HCT116 (cell line): ENCODE data around the gene WFDC10A. TPM values are rescaled to one million over a fixed set of nuclear protein-coding genes. Genes with fewer than 3 reads are reported as not detected.

ENCODE experiments used
- ATAC-seq: fragments of 200-7000 bp; cut with Tn5 transposase; 2 replicates; pipeline ENCODE4 v1.9.1; 2020; ENCODE audit warnings: mild to moderate bottlenecking, moderate library complexity
- BruUV-seq: library from RNA; stranded (reverse); fragments of 400-500 nt; replicated peaks from 2 replicates; lab custom pipeline; 2021; lab: Mats Ljungman, UMichigan
- CTCF ChIA-PET: fragments of 300-600 bp; sonication (Branson Sonifier 250); formaldehyde crosslinking; loops from one replicate; lab custom pipeline; 2021; ENCODE audit warnings: antibody characterized with exemption; lab: Charles Lee
- POLR2A ChIA-PET: fragments of 300-600, 350-600 bp; sonication (Branson Sonifier 250); formaldehyde crosslinking; loops from one replicate; lab custom pipeline; 2021; ENCODE audit warnings: antibody characterized with exemption; lab: Charles Lee
- RAD21 ChIA-PET, 2 experiments: fragments of 300-600 bp; sonication (Branson Sonifier 250); formaldehyde crosslinking; loops; one replicate each; lab custom pipeline; 2023; ENCODE audit warnings: low total read pairs in 2 of 2; ENCODE audit not compliant: uncharacterized antibody in 2 of 2, unreplicated experiment in 2 of 2, low non-redundant PET in 1 of 2; lab: Charles Lee
- DNase-seq: peaks from one replicate; pipeline ENCODE4 v3.0.0-alpha.2; 2010; ENCODE audit warnings: low read depth, low spot score
- H2AFZ ChIP-seq: fragments of 200-600 bp; shearing (Covaris generic), sonication (generic); 2 replicates; pipeline ENCODE4 v1.6.1; 2017; ENCODE audit warnings: low read depth, mixed run types, mixed read lengths, antibody characterized with exemption, low read length; ENCODE audit not compliant: poor library complexity, severe bottlenecking
- H3K27ac ChIP-seq: 2 replicates; pipeline ENCODE4 v1.5.1; 2012; ENCODE audit warnings: low read depth, low read length
- H3K27me3 ChIP-seq: fragments of 200-600 bp; sonication (generic); 2 replicates; pipeline ENCODE4 v1.6.1; 2016; ENCODE audit warnings: mixed run types, low read length, mixed read lengths; ENCODE audit not compliant: insufficient read depth
- H3K36me3 ChIP-seq, 2 experiments: fragments of 200-500 bp in 1 of 2; fragments of 200-600 bp in 1 of 2; sonication (Bioruptor generic) in 1 of 2; sonication (generic) in 1 of 2; 2 replicates each; pipeline versions ENCODE4 v1.5.1 to v1.6.1; 2014 to 2016; ENCODE audit warnings: low read length in 2 of 2, inconsistent platforms in 1 of 2, mixed read lengths in 1 of 2, mixed run types in 1 of 2; ENCODE audit not compliant: insufficient read depth in 2 of 2, control insufficient read depth in 1 of 2
- H3K4me1 ChIP-seq, 2 experiments: fragments of 200-600 bp in 1 of 2; sonication (generic) in 1 of 2; 2 replicates each; pipeline versions ENCODE4 v1.5.1 to v1.6.1; 2012 to 2017; ENCODE audit warnings: low read length in 2 of 2, inconsistent platforms in 1 of 2, mild to moderate bottlenecking in 1 of 2, mixed read lengths in 1 of 2, mixed run types in 1 of 2, moderate library complexity in 1 of 2; ENCODE audit not compliant: insufficient read depth in 2 of 2, control insufficient read depth in 1 of 2
- H3K4me2 ChIP-seq: fragments of 200-600 bp; sonication (generic); 2 replicates; pipeline ENCODE4 v1.6.1; 2017; ENCODE audit warnings: mixed run types, low read length, mixed read lengths
- H3K4me3 ChIP-seq, 2 experiments: fragments of 200-600 bp in 1 of 2; sonication (generic) in 1 of 2; replicated peaks in 1 of 2; 2 replicates each; pipeline ENCODE4 v1.5.1; 2011 to 2016; ENCODE audit warnings: low read length in 2 of 2, control low read depth in 1 of 2, low read depth in 1 of 2, mild to moderate bottlenecking in 1 of 2, mixed read lengths in 1 of 2, mixed run types in 1 of 2
- H3K79me2 ChIP-seq: fragments of 200-600 bp; sonication (generic); 2 replicates; pipeline ENCODE4 v1.6.1; 2017; ENCODE audit warnings: mild to moderate bottlenecking, mixed run types, low read length, moderate library complexity, mixed read lengths; ENCODE audit not compliant: insufficient read depth
- H3K9ac ChIP-seq: fragments of 200-600 bp; sonication (generic); 2 replicates; pipeline ENCODE4 v1.6.1; 2016; ENCODE audit warnings: low read length, mixed read lengths
- H3K9me2 ChIP-seq: fragments of 200-600 bp; sonication (generic), shearing (Covaris generic); 2 replicates; pipeline ENCODE4 v1.6.1; 2017; ENCODE audit warnings: mixed run types, mild to moderate bottlenecking, moderate library complexity; ENCODE audit not compliant: insufficient read depth
- H3K9me3 ChIP-seq, 2 experiments: fragments of 200-500 bp in 1 of 2; fragments of 200-600 bp in 1 of 2; sonication (Bioruptor generic) in 1 of 2; sonication (generic) in 1 of 2; 2 replicates each; pipeline ENCODE4 v1.6.1; 2014 to 2017; ENCODE audit warnings: low read length in 2 of 2, mixed read lengths in 2 of 2, inconsistent platforms in 1 of 2, low read depth in 1 of 2, mild to moderate bottlenecking in 1 of 2, mixed run types in 1 of 2, moderate library complexity in 1 of 2; ENCODE audit not compliant: control insufficient read depth in 1 of 2, insufficient read depth in 1 of 2
- H4K20me1 ChIP-seq: fragments of 200-600 bp; sonication (generic), shearing (Covaris generic); 2 replicates; pipeline ENCODE4 v1.6.1; 2017; ENCODE audit warnings: mixed run types, mild to moderate bottlenecking, moderate library complexity; ENCODE audit not compliant: insufficient read depth
- CBX3 ChIP-seq: IDR thresholded peaks from 2 replicates; pipeline ENCODE4 v1.6.1; 2012; ENCODE audit warnings: low read depth
- CEBPB ChIP-seq: IDR thresholded peaks from 2 replicates; pipeline ENCODE4 v1.6.1; 2012; ENCODE audit warnings: low read depth
- EGR1 ChIP-seq: IDR thresholded peaks from 2 replicates; pipeline ENCODE4 v1.6.1; 2012; ENCODE audit warnings: low read depth
- EZH2 ChIP-seq: fragments of 200-600 bp; sonication (generic); IDR thresholded peaks from 2 replicates; pipeline ENCODE4 v1.6.1; 2017; ENCODE audit warnings: antibody characterized with exemption, mixed run types
- POLR2AphosphoS5 ChIP-seq: IDR thresholded peaks from 2 replicates; pipeline ENCODE4 v1.6.1; 2011; ENCODE audit warnings: mild to moderate bottlenecking, low read depth, low read length, moderate library complexity
- SP1 ChIP-seq: IDR thresholded peaks from 2 replicates; pipeline ENCODE4 v1.6.1; 2012; ENCODE audit warnings: low read depth
- SRF ChIP-seq: IDR thresholded peaks from 2 replicates; pipeline ENCODE4 v1.6.1; 2012; ENCODE audit warnings: low read depth
- TCF7L2 ChIP-seq: IDR thresholded peaks from 2 replicates; pipeline ENCODE4 v1.7.0; 2011; ENCODE audit warnings: borderline replicate concordance, inconsistent platforms; ENCODE audit not compliant: insufficient read depth, insufficient read length; ENCODE audit errors: extremely low read depth
- YY1 ChIP-seq: IDR thresholded peaks from 2 replicates; pipeline ENCODE4 v1.6.1; 2011; ENCODE audit warnings: low read length, low read depth, moderate library complexity, mild to moderate bottlenecking; ENCODE audit not compliant: insufficient replicate concordance; ENCODE audit errors: extremely low read depth
- intact Hi-C: fragments of 100-400 bp; cut with micrococcal nuclease; formaldehyde crosslinking; loops from 2 replicates; pipeline ENCODE4 v1.10.0; 2022
- total RNA-seq: library from RNA; stranded (reverse); gene quantifications from one replicate; pipeline ENCODE4 v1.2.1, GENCODE V29; 2021; ENCODE audit not compliant: unreplicated experiment
- TF ChIP-seq, protein P1 (sequence below): IDR thresholded peaks from 2 replicates; pipeline ENCODE4 v1.6.1; 2012
- TF ChIP-seq, protein P2 (sequence below): IDR thresholded peaks from 2 replicates; pipeline ENCODE4 v1.6.1; 2011; ENCODE audit warnings: mild to moderate bottlenecking, low read length, moderate library complexity; ENCODE audit not compliant: insufficient replicate concordance; ENCODE audit errors: extremely low read depth

The WFDC10A gene
- total RNA-seq, 1 experiment from 2014 or later: 0.47 TPM

GRCh38 chr20:45595235-45595634 is 34.3 kb upstream of the WFDC10A start (continued):
- TF ChIP-seq, protein P1, sequence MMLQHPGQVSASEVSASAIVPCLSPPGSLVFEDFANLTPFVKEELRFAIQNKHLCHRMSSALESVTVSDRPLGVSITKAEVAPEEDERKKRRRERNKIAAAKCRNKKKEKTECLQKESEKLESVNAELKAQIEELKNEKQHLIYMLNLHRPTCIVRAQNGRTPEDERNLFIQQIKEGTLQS: no peak
- TF ChIP-seq CBX3: no peak

- Histone ChIP-seq H3K4me3 (no peak overlapping the region), H3K4me1 (peaks cover 5 to 19% of the 10 kb centered on the region in 2 experiments; a peak in 3 of 4 replicates), H3K79me2 (no peaks in the 10 kb centered on the region), H3K9me3 (peaks cover 5 to 11% of the 10 kb centered on the region in 2 experiments; a peak in 3 of 4 replicates), H2AFZ (no peak overlapping the region), H3K4me2 (no peak overlapping the region), H3K9ac (no peak overlapping the region), H3K27ac (no peak overlapping the region), H3K9me2 (no peaks in the 10 kb centered on the region), H3K36me3 (no peaks in the 10 kb centered on the region), H4K20me1 (no peaks in the 10 kb centered on the region), H3K27me3 (no peaks in the 10 kb centered on the region)
- ChIA-PET RAD21 (no interaction called here), CTCF (no interaction called here), POLR2A (no interaction called here)
- TF ChIP-seq, protein P2, sequence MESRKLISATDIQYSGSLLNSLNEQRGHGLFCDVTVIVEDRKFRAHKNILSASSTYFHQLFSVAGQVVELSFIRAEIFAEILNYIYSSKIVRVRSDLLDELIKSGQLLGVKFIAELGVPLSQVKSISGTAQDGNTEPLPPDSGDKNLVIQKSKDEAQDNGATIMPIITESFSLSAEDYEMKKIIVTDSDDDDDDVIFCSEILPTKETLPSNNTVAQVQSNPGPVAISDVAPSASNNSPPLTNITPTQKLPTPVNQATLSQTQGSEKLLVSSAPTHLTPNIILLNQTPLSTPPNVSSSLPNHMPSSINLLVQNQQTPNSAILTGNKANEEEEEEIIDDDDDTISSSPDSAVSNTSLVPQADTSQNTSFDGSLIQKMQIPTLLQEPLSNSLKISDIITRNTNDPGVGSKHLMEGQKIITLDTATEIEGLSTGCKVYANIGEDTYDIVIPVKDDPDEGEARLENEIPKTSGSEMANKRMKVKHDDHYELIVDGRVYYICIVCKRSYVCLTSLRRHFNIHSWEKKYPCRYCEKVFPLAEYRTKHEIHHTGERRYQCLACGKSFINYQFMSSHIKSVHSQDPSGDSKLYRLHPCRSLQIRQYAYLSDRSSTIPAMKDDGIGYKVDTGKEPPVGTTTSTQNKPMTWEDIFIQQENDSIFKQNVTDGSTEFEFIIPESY: no peak
- ATAC-seq: no peak
- BruUV-seq: no TSS peak
- DNase-seq: no peak
- intact Hi-C loops: no loop called here
Measured at GRCh38 chr20:45607810-45608209, 21.7 kb upstream of the WFDC10A start.

DNA sequence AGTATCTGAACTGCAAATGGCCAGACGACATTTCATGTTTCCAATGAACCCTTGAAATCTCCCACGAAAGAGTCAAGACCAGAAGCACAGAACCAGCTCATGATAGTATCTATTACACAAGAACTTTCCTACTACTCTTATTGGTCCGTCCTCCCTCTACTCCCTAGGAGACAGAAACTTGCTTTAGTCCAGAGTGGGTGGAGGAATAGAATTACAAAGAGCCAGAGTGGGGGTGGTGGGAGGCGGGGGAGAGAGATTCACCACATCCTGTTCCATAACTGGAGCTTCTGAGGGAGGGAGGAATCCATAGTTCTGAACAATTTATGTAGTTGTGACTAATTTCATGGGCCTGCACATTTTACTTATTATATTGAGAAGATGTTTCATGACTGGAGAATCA is 18.5 kb upstream of the WFDC10A start:
- DNase-seq: peak; percentile 39
- no peaks in the 10 kb centered on the region for H3K27me3 ChIP-seq
- BruUV-seq: no TSS peak
- ChIA-PET POLR2A (no interaction called here), CTCF (interaction anchor here (0.6 to 1.7 kb wide), 2 partner anchors 18 to 47 kb away, joined by 3 to 6 read pairs; partner anchors contain the start of gene WFDC10A)
- peak; percentile 77 for ATAC-seq
- intact Hi-C loops: no loop called here
- TF ChIP-seq CEBPB: peak; percentile 71
- no peak for TF ChIP-seq YY1
- TF ChIP-seq POLR2AphosphoS5: 0 out of 2 replicates have a peak, but pooled peaks have one; percentile 14
- no peak for TF ChIP-seq EZH2
- peak; percentile 52 for TF ChIP-seq SP1
- peak; percentile 29 for TF ChIP-seq TCF7L2
- TF ChIP-seq SRF: no peak
- TF ChIP-seq EGR1: peak; percentile 92
- TF ChIP-seq, all 23 proteins: peak for 5
- Histone ChIP-seq H4K20me1 (no peaks in the 10 kb centered on the region), H3K9ac (no peak overlapping the region), H3K4me3 (peak overlapping the region in 1 of 2 experiments; percentile 13; a peak in 1 of 4 replicates), H3K9me2 (no peaks in the 10 kb centered on the region), H3K4me1 (peaks cover 5 to 19% of the 10 kb centered on the region in 2 experiments; a peak in 3 of 4 replicates), H2AFZ (peak overlapping the region; percentile 81), H3K9me3 (peaks cover 5 to 11% of the 10 kb centered on the region in 2 experiments; a peak in 3 of 4 replicates), H3K27ac (no peak overlapping the region), H3K79me2 (no peaks in the 10 kb centered on the region), H3K36me3 (no peaks in the 10 kb centered on the region), H3K4me2 (peak overlapping the region; percentile 64)
- RAD21 ChIA-PET: no interaction called here
